Naive thymus-derived CD8-positive, alpha-beta T cell (primary cell): ENCODE data around the gene NEDD9. TPM values are rescaled to one million over a fixed set of nuclear protein-coding genes. Genes with fewer than 3 reads are reported as not detected.

Experiments used
- ATAC-seq, 2 donors: fragments of 150-1000 bp; cut with Tn5 transposase in 1 of 2; sonication (Bioruptor Pico), chemical (Tn5 transposase) in 1 of 2; 1 replicate in 1 of 2; 2 replicates in 1 of 2; pipeline ENCODE4 v1.10.0; 2021; ENCODE audit warnings: mild to moderate bottlenecking in 2 of 2, moderate library complexity in 2 of 2
- POLR2A ChIA-PET: fragments of 350-600 bp; sonication (Branson Sonifier 250); formaldehyde crosslinking; loops from one replicate; lab custom pipeline; 2021; ENCODE audit warnings: antibody characterized with exemption; lab: Charles Lee
- DNase-seq, 10 donors: peaks; one replicate each; pipeline versions ENCODE4 v3.0.0 to v3.0.0-alpha.2; 2020 to 2022
- H3K27ac Mint-ChIP-seq, 10 donors: one replicate each; pipeline ENCODE4 v1.8.0; 2020 to 2022; ENCODE audit warnings: mild to moderate bottlenecking in 10 of 10, mixed read lengths in 10 of 10, moderate library complexity in 4 of 10, inconsistent platforms in 1 of 10
- H3K27me3 Mint-ChIP-seq, 5 donors: one replicate each; pipeline ENCODE4 v1.8.0; 2021 to 2022; ENCODE audit warnings: mixed read lengths in 5 of 5
- H3K36me3 Mint-ChIP-seq, 3 donors: one replicate each; pipeline ENCODE4 v1.8.0; 2020 to 2022; ENCODE audit warnings: mixed read lengths in 3 of 3, mild to moderate bottlenecking in 2 of 3, inconsistent platforms in 1 of 3
- H3K4me1 Mint-ChIP-seq, 4 donors: one replicate each; pipeline ENCODE4 v1.8.0; 2021 to 2022; ENCODE audit warnings: mixed read lengths in 4 of 4
- H3K4me3 Mint-ChIP-seq, 10 donors: one replicate each; pipeline ENCODE4 v1.8.0; 2020 to 2022; ENCODE audit warnings: mild to moderate bottlenecking in 10 of 10, mixed read lengths in 10 of 10, moderate library complexity in 6 of 10, inconsistent platforms in 1 of 10
- H3K9me3 Mint-ChIP-seq, 9 donors: one replicate each; pipeline ENCODE4 v1.8.0; 2020 to 2022; ENCODE audit warnings: mixed read lengths in 9 of 9, mild to moderate bottlenecking in 3 of 9, inconsistent platforms in 1 of 9, moderate library complexity in 1 of 9
- polyA plus RNA-seq, 3 donors: library from polyadenylated mRNA; unstranded; fragments of 300-500 nt; fragmentation: Illumina TruSeq; gene quantifications; one replicate each; pipeline ENCODE4 v1.2.3, GENCODE V29; 2021
- total RNA-seq, 8 experiments: library from RNA in 2 of 8; stranded (reverse) in 2 of 8; gene quantifications; one replicate each; pipeline ENCODE4 v1.2.3 and lab custom pipeline; 2021 to 2026

Gene NEDD9
- total and polyA plus RNA-seq, 5 experiments from 2014 or later: 14.7 to 34.7 (median 20.2) TPM

DNA sequence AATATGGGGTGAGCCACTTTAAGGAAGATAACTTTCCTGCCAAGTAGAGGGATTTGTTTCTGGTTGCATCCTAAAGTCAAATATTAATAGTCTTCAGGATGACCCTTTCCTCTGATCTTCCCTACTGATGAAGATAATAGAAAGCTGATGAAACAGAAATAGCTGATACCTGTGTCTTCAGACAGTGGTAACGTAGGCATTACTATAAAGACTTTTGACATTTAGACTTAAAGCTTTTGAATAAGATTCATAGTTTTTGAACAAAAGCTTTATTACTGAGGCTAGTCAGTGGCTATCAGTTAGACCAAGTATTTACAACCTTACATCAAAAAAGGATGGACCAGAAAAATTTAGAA lies 1.4 kb downstream of the NEDD9 start:
- DNase-seq (no peak), ATAC-seq (no peak)
- POLR2A ChIA-PET: interaction anchor here (1.3 kb wide), 1 partner anchor 151 kb away, joined by 4 read pairs; no protein-coding TSS in a partner anchor
- Mint-ChIP-seq H3K4me1 (peaks cover 12 to 68% (median 29%) of the 10 kb centered on the region in 4 donors), H3K27me3 (no peaks in the 10 kb centered on the region), H3K36me3 (no peaks in the 10 kb centered on the region), H3K4me3 (peak overlapping the region in 3 of 10 donors; percentile 19 to 96 (median 94)), H3K27ac (peak overlapping the region in 1 of 10 donors; percentile 76), H3K9me3 (no peaks in the 10 kb centered on the region)

DNA sequence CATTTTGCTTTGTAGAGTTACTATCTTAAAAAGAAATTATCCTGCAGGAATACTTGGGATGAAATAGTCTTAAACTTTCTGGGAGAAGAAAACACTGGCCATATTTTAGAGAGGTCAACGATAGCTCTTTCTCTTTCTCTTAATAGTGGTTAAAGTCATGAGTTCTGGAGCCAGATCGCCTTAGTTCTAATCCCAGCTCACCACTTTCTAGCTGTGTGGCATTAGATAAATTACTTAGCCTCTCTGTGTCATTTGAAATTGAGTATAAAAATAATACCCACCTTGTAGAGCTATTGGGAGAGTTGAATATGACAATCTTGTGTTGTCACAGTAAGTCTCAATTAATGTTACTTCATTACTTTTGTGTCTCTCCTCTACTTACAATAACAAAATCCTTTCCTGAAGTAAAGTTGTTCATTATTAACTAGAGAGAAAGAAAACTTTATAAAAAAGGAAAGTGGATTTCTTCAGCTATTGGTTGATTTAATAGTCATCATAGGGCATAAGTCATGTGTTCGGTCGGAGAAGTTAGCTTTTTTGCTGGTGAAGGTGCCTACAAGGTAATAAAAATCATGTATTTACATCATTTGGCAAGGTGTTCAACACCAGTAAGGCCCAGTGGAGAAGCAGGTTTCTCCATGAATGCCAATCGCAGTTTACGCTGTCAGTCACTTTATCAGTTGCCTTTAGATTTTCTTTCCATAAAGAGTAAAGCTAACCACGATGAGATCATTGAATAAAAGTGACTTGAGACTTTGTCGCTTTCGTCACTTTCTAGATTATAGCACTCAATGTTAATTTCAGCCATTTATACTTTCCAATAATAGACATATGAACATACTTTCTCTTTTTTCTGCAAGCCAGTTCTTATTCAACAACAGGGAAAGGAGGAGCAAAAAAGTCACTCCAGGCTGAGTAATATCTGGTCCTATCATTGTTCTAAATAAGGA lies 2.0 kb downstream of the NEDD9 start:
- POLR2A ChIA-PET: interaction anchor here (0.9 to 1.3 kb wide), 2 partner anchors 94 to 152 kb away, joined by 3 to 4 read pairs; no protein-coding TSS in a partner anchor
- H3K9me3 Mint-ChIP-seq: no peaks in the 10 kb centered on the region
- peaks cover 15 to 68% (median 31%) of the 10 kb centered on the region in 4 donors for H3K4me1 Mint-ChIP-seq
- no peaks in the 10 kb centered on the region for H3K36me3 Mint-ChIP-seq
- peak overlapping the region in 1 of 10 donors; percentile 76 for H3K27ac Mint-ChIP-seq
- DNase-seq: no peak
- no peaks in the 10 kb centered on the region for H3K27me3 Mint-ChIP-seq
- H3K4me3 Mint-ChIP-seq: peak overlapping the region in 3 of 10 donors; percentile 19 to 96 (median 94)
- no peak for ATAC-seq

DNA sequence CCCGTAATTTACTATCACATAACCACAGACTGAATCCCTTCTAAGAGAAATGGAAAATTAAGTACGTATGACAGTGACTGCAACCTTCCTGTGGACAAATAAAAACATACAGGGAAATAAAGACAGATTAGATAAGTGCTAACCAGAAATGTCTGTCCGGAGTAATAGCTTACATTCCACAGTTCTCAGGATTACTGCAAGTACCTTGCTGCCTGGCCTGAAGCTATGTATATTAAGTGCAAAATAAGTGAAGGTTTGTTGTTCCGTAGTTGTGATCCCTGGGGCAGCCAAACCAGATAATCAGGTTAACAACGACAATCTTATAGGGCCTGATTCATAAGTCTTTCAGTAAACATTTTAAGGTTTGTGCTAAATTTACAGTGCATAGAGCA lies 2.8 kb downstream of the NEDD9 start:
- POLR2A ChIA-PET: interaction anchor here (0.9 kb wide), 1 partner anchor 94 kb away, joined by 3 read pairs; no protein-coding TSS in a partner anchor
- DNase-seq (no peak), ATAC-seq (no peak)
- Mint-ChIP-seq H3K9me3 (no peaks in the 10 kb centered on the region), H3K36me3 (no peaks in the 10 kb centered on the region), H3K27me3 (no peaks in the 10 kb centered on the region), H3K4me3 (peak overlapping the region in 1 of 10 donors; percentile 45), H3K4me1 (peaks cover 18 to 73% (median 39%) of the 10 kb centered on the region in 4 donors), H3K27ac (no peak overlapping the region)

DNA sequence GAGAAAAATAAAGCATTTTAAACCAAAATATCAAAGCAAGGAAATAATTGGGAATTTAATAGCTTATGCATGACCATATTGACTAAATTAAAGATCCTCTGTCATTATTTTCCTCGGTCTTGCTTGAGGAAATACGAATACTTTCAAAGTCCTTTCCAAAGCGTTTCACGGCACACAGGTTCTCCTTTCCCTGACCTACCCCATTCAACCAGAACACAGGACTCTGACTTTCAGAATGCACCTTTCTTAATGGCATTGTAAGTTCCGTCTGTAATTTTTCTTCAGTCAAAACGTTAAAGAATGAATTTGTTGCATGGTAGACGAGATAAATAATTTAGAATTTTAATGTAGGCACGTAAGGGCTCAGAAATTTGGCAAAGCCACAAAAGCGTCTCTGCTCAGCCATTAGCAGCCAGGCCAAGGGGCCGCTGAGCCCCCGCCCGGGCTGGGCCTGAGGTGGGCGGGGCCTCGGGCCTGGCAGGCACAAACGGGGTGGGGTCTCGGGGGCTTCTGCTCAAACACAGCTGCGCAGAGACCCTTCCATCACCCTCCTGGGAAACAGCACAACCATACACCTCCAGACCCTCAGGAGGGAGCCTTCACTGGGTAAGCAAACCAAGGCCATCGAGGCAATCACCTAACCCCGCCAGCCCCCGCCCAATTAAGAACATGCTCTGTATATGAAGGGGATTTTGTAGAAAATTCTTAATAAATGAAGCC lies 3.4 kb downstream of the NEDD9 start:
- POLR2A ChIA-PET: no interaction called here
- Mint-ChIP-seq H3K4me1 (peaks cover 23 to 75% (median 42%) of the 10 kb centered on the region in 4 donors), H3K27me3 (no peaks in the 10 kb centered on the region), H3K27ac (peak overlapping the region in 1 of 10 donors; percentile 35), H3K4me3 (no peak overlapping the region), H3K9me3 (no peaks in the 10 kb centered on the region), H3K36me3 (no peaks in the 10 kb centered on the region)
- DNase-seq: no peak
- no peak for ATAC-seq

DNA sequence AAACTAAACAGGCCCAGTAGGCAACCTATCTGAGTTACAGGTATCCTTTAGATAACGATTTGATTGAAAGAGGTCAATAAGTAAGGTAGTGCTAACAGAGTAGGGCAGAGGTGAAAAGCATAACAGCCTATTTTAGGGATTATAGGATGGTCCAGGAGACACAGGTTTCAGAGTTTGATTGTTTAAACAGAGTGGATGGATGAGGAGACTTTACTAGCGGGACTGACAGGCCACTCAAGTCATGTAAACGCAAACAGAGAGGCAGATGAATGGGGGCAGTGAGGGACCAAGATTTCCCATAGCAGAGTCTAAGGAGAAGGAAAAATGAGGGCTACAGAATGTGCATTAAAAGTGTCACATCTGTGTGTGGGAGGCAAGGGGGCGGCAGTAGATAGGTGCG lies 4.8 kb downstream of the NEDD9 start:
- POLR2A ChIA-PET: no interaction called here
- H3K9me3 Mint-ChIP-seq: no peaks in the 10 kb centered on the region
- DNase-seq (no peak), ATAC-seq (no peak)
- H3K27ac Mint-ChIP-seq: peak overlapping the region in 1 of 10 donors; percentile 32
- no peaks in the 10 kb centered on the region for H3K27me3 Mint-ChIP-seq
- no peaks in the 10 kb centered on the region for H3K36me3 Mint-ChIP-seq
- peaks cover 19 to 74% (median 42%) of the 10 kb centered on the region in 4 donors for H3K4me1 Mint-ChIP-seq
- H3K4me3 Mint-ChIP-seq: no peak overlapping the region

GRCh38 chr6:11226005-11226404 lies 6.5 kb downstream of the NEDD9 start:
- no peak for ATAC-seq
- Mint-ChIP-seq H3K36me3 (no peaks in the 10 kb centered on the region), H3K27ac (peak overlapping the region in 1 of 10 donors; percentile 71), H3K4me3 (no peak overlapping the region), H3K27me3 (no peaks in the 10 kb centered on the region), H3K9me3 (no peaks in the 10 kb centered on the region), H3K4me1 (peaks cover 19 to 72% (median 40%) of the 10 kb centered on the region in 4 donors)
- POLR2A ChIA-PET: no interaction called here
- DNase-seq: no peak

GRCh38 chr6:11224966-11225463 lies 7.5 kb downstream of the NEDD9 start:
- DNase-seq (no peak), ATAC-seq (no peak)
- Mint-ChIP-seq H3K27me3 (no peaks in the 10 kb centered on the region), H3K36me3 (peaks cover 0 to 3% (median 3%) of the 10 kb centered on the region in 3 donors), H3K9me3 (no peaks in the 10 kb centered on the region), H3K27ac (peak overlapping the region in 9 of 10 donors; percentile 3 to 91 (median 80)), H3K4me1 (peaks cover 19 to 67% (median 40%) of the 10 kb centered on the region in 4 donors), H3K4me3 (peak overlapping the region in 9 of 10 donors; percentile 5 to 74 (median 53))
- POLR2A ChIA-PET: interaction anchor here (1.4 kb wide), 1 partner anchor 7 kb away, joined by 4 read pairs; the partner anchor contains the start of gene NEDD9

DNA sequence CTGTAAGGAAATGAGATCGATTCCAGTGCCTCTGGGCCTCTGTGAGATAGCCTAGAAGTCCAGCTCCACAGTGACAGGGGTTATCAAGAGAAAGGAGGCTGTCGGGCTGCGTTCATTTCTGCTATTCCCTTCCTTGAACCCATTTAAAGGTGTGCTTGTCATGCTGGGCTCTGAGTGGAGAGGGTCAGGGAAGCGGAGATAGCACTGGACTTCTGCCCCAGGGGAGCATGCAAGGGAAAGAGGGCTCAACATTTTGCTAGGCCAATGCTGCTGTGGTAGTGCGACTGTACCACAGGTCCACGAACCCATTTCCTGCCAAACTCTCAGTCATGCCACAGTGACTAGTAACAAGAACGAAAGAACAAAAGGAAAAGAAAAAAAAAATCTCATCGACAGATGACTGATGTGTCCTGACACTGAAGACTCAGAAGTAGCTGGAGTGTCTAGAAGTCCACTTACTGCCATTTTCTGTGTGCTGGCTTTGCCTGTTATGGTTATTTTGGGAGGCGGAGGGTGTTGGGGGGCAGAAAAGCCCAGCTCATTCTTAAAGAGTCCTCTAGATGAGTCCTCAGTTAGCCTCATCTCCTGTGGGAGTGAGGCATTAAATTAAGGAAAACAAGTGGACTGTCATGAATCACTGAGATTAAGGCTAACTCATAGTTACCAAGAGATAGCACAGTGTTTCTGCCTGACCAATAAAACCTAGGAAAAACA lies 8.1 kb downstream of the NEDD9 start:
- H3K4me1 Mint-ChIP-seq: peaks cover 19 to 66% (median 40%) of the 10 kb centered on the region in 4 donors
- peak in 3 of 10 donors; percentile 27 to 47 (median 36) for DNase-seq
- H3K9me3 Mint-ChIP-seq: no peaks in the 10 kb centered on the region
- H3K4me3 Mint-ChIP-seq: peak overlapping the region; percentile 5 to 74 (median 58)
- POLR2A ChIA-PET: interaction anchor here (1.4 kb wide), 1 partner anchor 8 kb away, joined by 4 read pairs; the partner anchor contains the start of gene NEDD9
- no peaks in the 10 kb centered on the region for H3K27me3 Mint-ChIP-seq
- peak overlapping the region; percentile 28 to 91 (median 80) for H3K27ac Mint-ChIP-seq
- H3K36me3 Mint-ChIP-seq: peaks cover 0 to 9% (median 3%) of the 10 kb centered on the region in 3 donors
- ATAC-seq: peak; percentile 73 to 79

- Mint-ChIP-seq H3K27me3 (no peaks in the 10 kb centered on the region), H3K27ac (peak overlapping the region in 3 of 10 donors; percentile 11 to 91 (median 85)), H3K4me1 (peaks cover 20 to 76% (median 41%) of the 10 kb centered on the region in 4 donors), H3K36me3 (peaks cover 0 to 10% (median 3%) of the 10 kb centered on the region in 3 donors), H3K9me3 (no peaks in the 10 kb centered on the region), H3K4me3 (peak overlapping the region in 1 of 10 donors; percentile 31)
- POLR2A ChIA-PET: interaction anchor here (1.4 kb wide), 1 partner anchor 9 kb away, joined by 4 read pairs; the partner anchor contains the start of gene NEDD9
- DNase-seq (no peak), ATAC-seq (no peak)
Measured at GRCh38 chr6:11223286-11223864, 9.1 kb downstream of the NEDD9 start.

DNA sequence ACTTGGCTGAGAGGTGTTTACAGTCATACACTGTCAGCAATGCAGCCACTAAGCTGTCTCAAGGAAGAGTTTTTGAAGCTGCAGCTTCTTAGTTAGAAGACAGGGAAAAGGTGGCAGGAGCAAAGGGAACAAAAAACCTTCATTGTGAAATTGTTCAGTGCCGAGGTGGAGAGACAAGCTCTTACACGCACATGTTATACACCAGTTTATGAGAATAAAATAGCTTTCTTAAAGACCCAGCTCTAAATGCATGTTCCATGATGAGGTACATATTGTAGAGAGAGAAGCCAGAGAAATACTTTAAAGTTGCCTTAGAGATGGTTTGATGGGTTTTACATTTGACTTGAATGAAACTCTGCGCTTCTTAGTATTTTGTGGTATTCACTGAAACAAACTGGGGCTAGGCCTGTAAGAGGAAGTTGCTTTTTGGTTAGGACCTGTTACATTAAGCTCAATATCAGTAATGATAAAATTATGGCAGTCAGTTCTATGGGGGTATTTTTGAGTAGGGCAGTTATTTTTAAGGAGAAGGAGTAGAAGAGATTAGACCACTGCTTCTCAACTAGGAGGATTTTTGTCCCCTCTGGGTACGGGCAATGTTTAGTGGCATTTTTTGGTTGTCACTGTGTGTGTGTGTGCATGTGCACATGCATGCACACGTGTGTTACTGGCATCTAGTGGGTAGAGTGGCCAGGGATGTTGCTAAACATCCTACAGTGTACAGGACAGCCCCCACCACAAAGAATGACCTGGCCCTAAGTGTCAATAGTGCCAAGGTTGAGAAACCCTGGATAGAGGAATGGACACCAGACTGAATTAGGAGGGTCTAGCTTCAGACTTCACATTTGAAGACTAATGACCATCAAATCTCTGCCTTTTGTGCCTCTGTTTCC lies 9.8 kb downstream of the NEDD9 start:
- H3K27ac Mint-ChIP-seq: peak overlapping the region in 2 of 10 donors; percentile 79 to 85
- DNase-seq: no peak
- no peak for ATAC-seq
- H3K4me3 Mint-ChIP-seq: peak overlapping the region in 2 of 10 donors; percentile 1 to 34
- H3K4me1 Mint-ChIP-seq: peaks cover 24 to 80% (median 42%) of the 10 kb centered on the region in 4 donors
- H3K9me3 Mint-ChIP-seq: no peaks in the 10 kb centered on the region
- peaks cover 0 to 15% (median 6%) of the 10 kb centered on the region in 3 donors for H3K36me3 Mint-ChIP-seq
- no peaks in the 10 kb centered on the region for H3K27me3 Mint-ChIP-seq
- POLR2A ChIA-PET: no interaction called here
